Erythroblast (primary cell): ENCODE data around the gene KRTAP4-16.
"Not testable (repeated sequence)": the region's sequence is repeated elsewhere in the genome, so short reads cannot be mapped to it uniquely, and the experiment has no call there.

Experiments used
- GATA1 ChIP-seq: IDR thresholded peaks from 2 replicates; pipeline ENCODE4 v1.6.1; 2011; ENCODE audit warnings: low read depth, mild to moderate bottlenecking, control low read depth, low read length, moderate library complexity
- POLR2A ChIP-seq: IDR thresholded peaks from 2 replicates; pipeline ENCODE4 v1.6.1; 2011; ENCODE audit warnings: mild to moderate bottlenecking, low read length

- TF ChIP-seq POLR2A, GATA1: not testable (repeated sequence)
Observed at GRCh38 chr17:41108728-41109386, 6.8 kb upstream of the KRTAP4-16 start.
